K562 (cell line): ENCODE data around the gene ASS1. TPM values are rescaled to one million over a fixed set of nuclear protein-coding genes. Genes with fewer than 3 reads are reported as not detected.

ENCODE experiments used
- EGR1 ChIP-seq: fragments of 450-650 bp; conservative IDR thresholded peaks from 2 replicates; pipeline ENCODE4 v1.6.1; 2017; ENCODE audit warnings: mild to moderate bottlenecking
- ELF4 ChIP-seq: fragments of 450-650 bp; formaldehyde crosslinking; IDR thresholded peaks from 2 replicates; pipeline ENCODE4 v1.4.0; 2022; ENCODE audit warnings: missing genetic modification characterization
- ETV6 ChIP-seq, 3 experiments: fragments of 150-350 bp in 1 of 3; sonication (generic) in 1 of 3; formaldehyde crosslinking in 1 of 3; IDR thresholded peaks; 2 replicates each; pipeline versions ENCODE4 v1.6.1 to v1.8.0; 2014 to 2022; ENCODE audit warnings: borderline replicate concordance in 2 of 3, low read depth in 2 of 3, antibody characterized with exemption in 1 of 3, low read length in 1 of 3, mild to moderate bottlenecking in 1 of 3, missing genetic modification reagents in 1 of 3
- GABPB1 ChIP-seq: sonication (generic); formaldehyde crosslinking; IDR thresholded peaks from 2 replicates; pipeline ENCODE4 v1.8.0; 2022; ENCODE audit warnings: mild to moderate bottlenecking, missing genetic modification reagents
- HES1 ChIP-seq: fragments of 450-650 bp; IDR thresholded peaks from 2 replicates; pipeline ENCODE4 v1.6.1; 2016; ENCODE audit warnings: low read depth, mild to moderate bottlenecking, moderate library complexity
- HOXB6 ChIP-seq: fragments of 250-450 bp; sonication (Bioruptor Pico); IDR thresholded peaks from 2 replicates; pipeline ENCODE4 v1.5.1; 2022; ENCODE audit warnings: mild to moderate bottlenecking, borderline replicate concordance
- NR4A1 ChIP-seq, 2 experiments: fragments of 250-450 bp in 1 of 2; fragments of 450-650 bp in 1 of 2; sonication (Bioruptor Pico) in 1 of 2; IDR thresholded peaks; 2 replicates each; pipeline versions ENCODE4 v1.4.0 to v1.6.1; 2016 to 2020; ENCODE audit warnings: mild to moderate bottlenecking in 2 of 2, missing compliant biosample characterization in 1 of 2, missing genetic modification characterization in 1 of 2, moderate library complexity in 1 of 2
- XRCC3 ChIP-seq: fragments of 450-650 bp; IDR thresholded peaks from 2 replicates; pipeline ENCODE4 v1.6.1; 2017; ENCODE audit warnings: mild to moderate bottlenecking, moderate library complexity
- ZNF217 ChIP-seq: sonication (generic); formaldehyde crosslinking; IDR thresholded peaks from 2 replicates; pipeline ENCODE4 v1.8.0; 2022; ENCODE audit warnings: mild to moderate bottlenecking, missing genetic modification reagents
- ZNF41 ChIP-seq: fragments of 250-450 bp; sonication (Bioruptor Pico); conservative IDR thresholded peaks from 2 replicates; pipeline ENCODE4 v1.4.0; 2020; ENCODE audit warnings: mild to moderate bottlenecking
- polyA plus RNA-seq, 8 experiments: library from polyadenylated mRNA; depleted of rRNA in 4 of 8; stranded (reverse) in 5 of 8; unstranded in 3 of 8; fragments of >200 nt; fragmentation: Nextera tagmentation in 2 of 8; fragmentation: Illumina TruSeq in 1 of 8; extraction: Ambion mirVana in 2 of 8; extraction: Trizol in 1 of 8; gene quantifications; 2 replicates each; pipeline versions ENCODE4 v1.2.1 to v1.2.3, GENCODE V29; 2011 to 2014; ENCODE audit warnings: inconsistent platforms in 1 of 8, missing spikeins in 1 of 8
- total RNA-seq, 7 experiments: library from RNA; depleted of rRNA in 6 of 7; stranded (reverse); fragments of >200 nt in 6 of 7; fragmentation: Illumina TruSeq in 2 of 7; extraction: Trizol in 2 of 7; gene quantifications; 2 replicates each; pipeline versions ENCODE4 v1.2.1 to v1.2.3, GENCODE V29; 2011 to 2021; ENCODE audit warnings: low replicate concordance in 1 of 7
- TF ChIP-seq, protein P1 (sequence below): fragments of 250-450 bp; sonication (Bioruptor Pico); IDR thresholded peaks from 2 replicates; pipeline ENCODE4 v1.4.0; 2020
- TF ChIP-seq, protein P2 (sequence below): fragments of 250-450 bp; sonication (Bioruptor Pico); IDR thresholded peaks from 2 replicates; pipeline ENCODE4 v1.4.0; 2020; ENCODE audit warnings: borderline replicate concordance

Gene ASS1
- total and polyA plus RNA-seq, 9 of the 15 experiments (the other 6 are each of a cell fraction or from before 2014, with no cell fraction given) = 1.5 to 5.7 (median 3.7) TPM

- no peak for TF ChIP-seq NR4A1 (CRISPR knock-in tag; IDR thresholded peaks at IDR 0.05)
- no peak for TF ChIP-seq NR4A1 (tag; IDR thresholded peaks at IDR 0.05)
- no peak for TF ChIP-seq ETV6 (IDR thresholded peaks at IDR 0.05; ENCODE audit: borderline replicate concordance in 1 of 2, low read depth in 2 of 2, low read length in 1 of 2)
- TF ChIP-seq ETV6 (CRISPR knock-in tag; IDR thresholded peaks at IDR 0.05; ENCODE audit: borderline replicate concordance) = no peak
- TF ChIP-seq GABPB1 (CRISPR knock-in tag) = no peak
- TF ChIP-seq, protein P1, sequence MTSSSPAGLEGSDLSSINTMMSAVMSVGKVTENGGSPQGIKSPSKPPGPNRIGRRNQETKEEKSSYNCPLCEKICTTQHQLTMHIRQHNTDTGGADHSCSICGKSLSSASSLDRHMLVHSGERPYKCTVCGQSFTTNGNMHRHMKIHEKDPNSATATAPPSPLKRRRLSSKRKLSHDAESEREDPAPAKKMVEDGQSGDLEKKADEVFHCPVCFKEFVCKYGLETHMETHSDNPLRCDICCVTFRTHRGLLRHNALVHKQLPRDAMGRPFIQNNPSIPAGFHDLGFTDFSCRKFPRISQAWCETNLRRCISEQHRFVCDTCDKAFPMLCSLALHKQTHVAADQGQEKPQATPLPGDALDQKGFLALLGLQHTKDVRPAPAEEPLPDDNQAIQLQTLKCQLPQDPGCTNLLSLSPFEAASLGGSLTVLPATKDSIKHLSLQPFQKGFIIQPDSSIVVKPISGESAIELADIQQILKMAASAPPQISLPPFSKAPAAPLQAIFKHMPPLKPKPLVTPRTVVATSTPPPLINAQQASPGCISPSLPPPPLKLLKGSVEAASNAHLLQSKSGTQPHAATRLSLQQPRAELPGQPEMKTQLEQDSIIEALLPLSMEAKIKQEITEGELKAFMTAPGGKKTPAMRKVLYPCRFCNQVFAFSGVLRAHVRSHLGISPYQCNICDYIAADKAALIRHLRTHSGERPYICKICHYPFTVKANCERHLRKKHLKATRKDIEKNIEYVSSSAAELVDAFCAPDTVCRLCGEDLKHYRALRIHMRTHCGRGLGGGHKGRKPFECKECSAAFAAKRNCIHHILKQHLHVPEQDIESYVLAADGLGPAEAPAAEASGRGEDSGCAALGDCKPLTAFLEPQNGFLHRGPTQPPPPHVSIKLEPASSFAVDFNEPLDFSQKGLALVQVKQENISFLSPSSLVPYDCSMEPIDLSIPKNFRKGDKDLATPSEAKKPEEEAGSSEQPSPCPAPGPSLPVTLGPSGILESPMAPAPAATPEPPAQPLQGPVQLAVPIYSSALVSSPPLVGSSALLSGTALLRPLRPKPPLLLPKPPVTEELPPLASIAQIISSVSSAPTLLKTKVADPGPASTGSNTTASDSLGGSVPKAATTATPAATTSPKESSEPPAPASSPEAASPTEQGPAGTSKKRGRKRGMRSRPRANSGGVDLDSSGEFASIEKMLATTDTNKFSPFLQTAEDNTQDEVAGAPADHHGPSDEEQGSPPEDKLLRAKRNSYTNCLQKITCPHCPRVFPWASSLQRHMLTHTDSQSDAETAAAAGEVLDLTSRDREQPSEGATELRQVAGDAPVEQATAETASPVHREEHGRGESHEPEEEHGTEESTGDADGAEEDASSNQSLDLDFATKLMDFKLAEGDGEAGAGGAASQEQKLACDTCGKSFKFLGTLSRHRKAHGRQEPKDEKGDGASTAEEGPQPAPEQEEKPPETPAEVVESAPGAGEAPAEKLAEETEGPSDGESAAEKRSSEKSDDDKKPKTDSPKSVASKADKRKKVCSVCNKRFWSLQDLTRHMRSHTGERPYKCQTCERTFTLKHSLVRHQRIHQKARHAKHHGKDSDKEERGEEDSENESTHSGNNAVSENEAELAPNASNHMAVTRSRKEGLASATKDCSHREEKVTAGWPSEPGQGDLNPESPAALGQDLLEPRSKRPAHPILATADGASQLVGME (CRISPR knock-in tag) = no peak
- no peak for TF ChIP-seq ELF4 (CRISPR knock-in tag)
- TF ChIP-seq, protein P2, sequence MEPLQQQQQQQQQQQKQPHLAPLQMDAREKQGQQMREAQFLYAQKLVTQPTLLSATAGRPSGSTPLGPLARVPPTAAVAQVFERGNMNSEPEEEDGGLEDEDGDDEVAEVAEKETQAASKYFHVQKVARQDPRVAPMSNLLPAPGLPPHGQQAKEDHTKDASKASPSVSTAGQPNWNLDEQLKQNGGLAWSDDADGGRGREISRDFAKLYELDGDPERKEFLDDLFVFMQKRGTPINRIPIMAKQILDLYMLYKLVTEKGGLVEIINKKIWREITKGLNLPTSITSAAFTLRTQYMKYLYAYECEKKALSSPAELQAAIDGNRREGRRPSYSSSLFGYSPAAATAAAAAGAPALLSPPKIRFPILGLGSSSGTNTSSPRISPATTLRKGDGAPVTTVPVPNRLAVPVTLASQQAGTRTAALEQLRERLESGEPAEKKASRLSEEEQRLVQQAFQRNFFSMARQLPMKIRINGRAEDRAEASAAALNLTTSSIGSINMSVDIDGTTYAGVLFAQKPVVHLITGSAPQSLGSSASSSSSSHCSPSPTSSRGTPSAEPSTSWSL = no peak
- no peak for TF ChIP-seq ZNF217
- TF ChIP-seq EGR1 = no peak
- no peak for TF ChIP-seq HES1
- no peak for TF ChIP-seq HOXB6
- no peak for TF ChIP-seq ZNF41 (CRISPR knock-in tag)
- TF ChIP-seq XRCC3 = no peak
Observed at GRCh38 chr9:130451509-130452388, 7.0 kb downstream of the ASS1 start (continued).
